Placental epithelial cell (primary cell): ENCODE data around the gene EPC1. TPM values are rescaled to one million over a fixed set of nuclear protein-coding genes. Genes with fewer than 3 reads are reported as not detected.

Experiments used
- small RNA-seq: library from RNA; depleted of rRNA; stranded (forward); fragments of <200 nt; gene quantifications from one replicate; pipeline ENCODE3, GENCODE V24; 2012
- total RNA-seq: library from RNA; depleted of rRNA; stranded (reverse); fragments of >200 nt; gene quantifications from 2 replicates; pipeline ENCODE4 v1.2.3, GENCODE V29; 2012

EPC1 gene, protein sequence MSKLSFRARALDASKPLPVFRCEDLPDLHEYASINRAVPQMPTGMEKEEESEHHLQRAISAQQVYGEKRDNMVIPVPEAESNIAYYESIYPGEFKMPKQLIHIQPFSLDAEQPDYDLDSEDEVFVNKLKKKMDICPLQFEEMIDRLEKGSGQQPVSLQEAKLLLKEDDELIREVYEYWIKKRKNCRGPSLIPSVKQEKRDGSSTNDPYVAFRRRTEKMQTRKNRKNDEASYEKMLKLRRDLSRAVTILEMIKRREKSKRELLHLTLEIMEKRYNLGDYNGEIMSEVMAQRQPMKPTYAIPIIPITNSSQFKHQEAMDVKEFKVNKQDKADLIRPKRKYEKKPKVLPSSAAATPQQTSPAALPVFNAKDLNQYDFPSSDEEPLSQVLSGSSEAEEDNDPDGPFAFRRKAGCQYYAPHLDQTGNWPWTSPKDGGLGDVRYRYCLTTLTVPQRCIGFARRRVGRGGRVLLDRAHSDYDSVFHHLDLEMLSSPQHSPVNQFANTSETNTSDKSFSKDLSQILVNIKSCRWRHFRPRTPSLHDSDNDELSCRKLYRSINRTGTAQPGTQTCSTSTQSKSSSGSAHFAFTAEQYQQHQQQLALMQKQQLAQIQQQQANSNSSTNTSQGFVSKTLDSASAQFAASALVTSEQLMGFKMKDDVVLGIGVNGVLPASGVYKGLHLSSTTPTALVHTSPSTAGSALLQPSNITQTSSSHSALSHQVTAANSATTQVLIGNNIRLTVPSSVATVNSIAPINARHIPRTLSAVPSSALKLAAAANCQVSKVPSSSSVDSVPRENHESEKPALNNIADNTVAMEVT
- 31.8 and 46.3 TPM in 2 replicates for total RNA-seq

DNA sequence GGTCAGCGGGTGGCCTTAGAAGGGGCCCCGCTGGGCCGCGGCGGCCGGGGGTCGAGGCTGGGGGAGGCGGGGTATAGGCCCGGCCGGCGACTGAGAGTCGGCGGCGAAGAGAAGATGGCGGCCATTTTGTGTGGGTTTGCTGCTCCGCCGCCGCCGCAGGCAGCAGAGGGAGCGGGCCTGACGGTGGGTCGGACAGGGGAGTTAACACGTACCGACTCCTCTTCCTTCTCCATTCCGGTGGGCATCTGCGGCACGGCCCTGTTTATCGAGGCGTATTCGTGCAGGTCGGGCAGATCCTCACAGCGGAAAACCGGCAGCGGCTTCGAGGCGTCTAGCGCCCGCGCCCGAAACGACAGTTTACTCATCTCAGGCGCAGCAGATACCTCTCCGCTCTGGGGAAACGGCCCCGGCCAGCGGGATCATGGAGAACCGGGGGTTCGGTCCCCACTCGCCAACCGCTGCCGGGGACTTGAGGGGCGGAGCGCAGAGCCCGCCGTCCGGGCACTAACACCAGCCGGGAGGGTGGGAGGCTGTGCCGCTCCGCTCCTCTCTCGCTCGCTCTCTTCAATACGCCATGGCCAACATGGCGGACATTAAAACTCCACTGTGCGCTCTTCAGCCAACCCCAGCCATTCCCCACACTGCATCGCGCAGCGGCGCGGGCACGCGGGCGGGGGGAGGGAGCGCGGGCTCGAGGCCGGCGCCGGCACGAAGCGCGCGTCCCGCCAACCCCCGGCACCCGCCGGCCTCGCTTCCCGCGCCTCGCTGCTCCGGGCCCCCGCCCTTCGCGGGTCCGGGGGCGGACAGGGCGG, at the start of gene EPC1:
EPC1 (minus strand) TSS at position 608 of the 812 bp plus-strand sequence; CDS start at position 365, 243 bp downstream.

Small RNA genes within 50 kb of the gene (small RNA-seq; reads per million reads assigned to genes)
- gene RNU6-1244P, result not detected

Other genes with a start within 250 kb of the EPC1 start
- 7.3 and 20.4 TPM in 2 replicates for gene CCDC7, start 99.0 kb upstream of the EPC1 start, total RNA-seq